GM18951 (cell line): ENCODE results near the gene ZNF536.

ENCODE experiments used
- POLR2A ChIP-seq: IDR thresholded peaks from 4 replicates; pipeline ENCODE4 v1.6.1; 2011; ENCODE audit warnings: mild to moderate bottlenecking; ENCODE audit not compliant: insufficient read length, insufficient read depth; ENCODE audit errors: extremely low read depth
- in situ Hi-C: fragments of 300-500 bp; cut with MboI; formaldehyde crosslinking; loops from one replicate; pipeline ENCODE4 v1.12.0; 2022; ENCODE audit warnings: low sequenced_read_pairs, mixed read lengths, inconsistent platforms; ENCODE audit not compliant: unreplicated experiment

The ZNF536 gene

DNA sequence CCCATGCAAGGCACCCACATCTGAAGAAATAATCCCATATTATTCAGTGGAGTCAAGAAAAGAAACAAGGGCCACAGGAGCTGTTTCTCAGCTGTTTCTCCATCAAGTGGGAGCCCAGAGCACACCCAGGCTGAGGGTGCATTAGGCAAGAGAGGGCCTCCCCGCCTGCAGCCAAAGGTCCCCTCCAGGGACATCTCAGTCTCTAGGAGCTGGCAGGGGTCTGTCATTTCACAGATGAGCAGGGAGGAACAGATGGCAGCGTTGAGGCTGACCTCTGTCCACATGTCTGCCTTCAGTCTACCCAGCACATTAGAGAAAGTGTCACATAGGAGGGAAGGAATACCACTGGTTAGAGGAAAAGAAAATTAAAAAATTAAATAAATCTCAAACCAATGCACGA lies 157.7 kb downstream of the ZNF536 start:
- TF ChIP-seq POLR2A: no peak
- in situ Hi-C loops: no loop called here

DNA sequence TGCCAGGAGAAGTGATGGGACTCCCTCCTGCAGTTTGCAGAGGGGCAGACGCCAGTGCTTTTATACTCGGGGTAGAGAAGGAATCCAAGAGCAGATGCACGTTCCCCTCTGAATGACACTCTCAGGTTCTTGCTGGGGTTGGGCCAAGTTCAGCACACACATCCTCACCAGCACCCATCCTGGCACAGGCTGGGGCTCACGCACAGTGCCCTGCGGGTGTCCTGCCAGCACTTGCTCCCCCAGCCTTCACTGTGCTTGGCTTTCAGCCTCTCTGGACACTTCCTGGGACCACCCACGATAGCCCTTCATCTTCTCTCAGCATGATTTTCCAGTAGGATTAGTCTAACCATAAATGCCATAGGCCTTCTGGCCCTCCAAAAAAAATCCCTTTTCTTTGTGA lies 158.6 kb downstream of the ZNF536 start:
- no peak for TF ChIP-seq POLR2A
- in situ Hi-C loops: no loop called here

- in situ Hi-C loops: no loop called here
- TF ChIP-seq POLR2A: no peak
These were observed 162.8 kb downstream of the ZNF536 start for GRCh38 chr19:30535011-30535410.

- in situ Hi-C loops: no loop called here
- TF ChIP-seq POLR2A: no peak
These were observed 164.8 kb downstream of the ZNF536 start for GRCh38 chr19:30536975-30537374.

GRCh38 chr19:30539315-30539714 lies 167.1 kb downstream of the ZNF536 start:
- in situ Hi-C loops: no loop called here
- no peak for TF ChIP-seq POLR2A

GRCh38 chr19:30539981-30540380 lies 167.8 kb downstream of the ZNF536 start:
- TF ChIP-seq POLR2A: no peak
- in situ Hi-C loops: no loop called here

GRCh38 chr19:30540761-30541160 lies 168.6 kb downstream of the ZNF536 start:
- TF ChIP-seq POLR2A: no peak

DNA sequence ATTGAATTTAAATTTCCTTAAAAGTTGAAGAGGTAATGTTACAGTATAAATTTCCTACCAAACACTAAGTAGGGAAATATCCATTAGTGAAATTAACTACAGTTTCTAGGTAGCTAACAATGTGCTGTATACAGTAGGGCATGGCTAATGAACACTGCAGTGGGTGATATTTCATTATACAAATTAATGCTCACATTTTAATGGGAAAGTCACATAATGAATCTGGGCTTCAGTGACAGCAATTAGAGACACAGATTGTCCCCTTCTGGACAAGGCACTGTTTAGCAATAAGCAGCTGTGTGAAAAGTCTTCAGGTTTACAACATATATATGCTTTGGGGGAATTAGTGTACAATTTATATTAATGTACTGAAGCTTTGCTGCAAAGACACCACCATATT lies 169.4 kb downstream of the ZNF536 start:
- in situ Hi-C loops: no loop called here
- no peak for TF ChIP-seq POLR2A

More at GRCh38 chr19:30540761-30541160, 168.6 kb downstream of the ZNF536 start:
- in situ Hi-C loops: no loop called here

DNA sequence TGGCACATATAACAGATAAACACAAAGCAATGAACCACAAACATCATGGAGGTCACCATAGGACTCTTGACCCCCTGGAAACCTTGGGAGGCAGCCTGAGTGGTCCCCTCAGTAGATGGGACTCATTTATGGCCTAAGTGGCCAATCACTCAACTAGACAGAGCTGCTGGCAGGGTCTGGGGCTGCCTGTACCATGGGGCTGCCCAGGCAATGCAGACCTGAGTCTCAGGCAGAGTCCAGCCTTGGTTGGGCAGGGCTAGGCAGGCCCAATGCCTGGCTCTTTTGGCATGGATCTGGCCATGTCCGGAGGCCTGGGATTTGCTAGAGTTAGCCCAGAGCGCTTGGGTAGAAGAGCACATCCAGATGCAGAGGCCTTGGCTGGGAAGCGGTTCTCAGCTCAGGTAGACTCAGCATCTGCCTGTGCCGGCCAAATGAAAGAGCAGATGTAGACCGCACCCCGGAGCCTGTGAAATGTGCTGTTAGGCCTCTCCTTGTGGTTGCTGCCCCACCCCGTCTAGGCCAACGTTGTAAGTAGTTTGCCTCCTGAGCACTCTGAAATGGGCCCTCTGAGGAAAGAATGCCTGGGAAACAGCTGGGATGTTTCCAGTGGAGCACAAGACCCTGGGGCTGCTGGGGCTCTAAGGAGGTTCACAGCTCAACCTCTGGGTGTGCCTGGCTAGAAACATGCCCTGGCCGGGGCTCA lies 171.2 kb downstream of the ZNF536 start:
- in situ Hi-C loops: no loop called here
- no peak for TF ChIP-seq POLR2A

- in situ Hi-C loops: no loop called here
- no peak for TF ChIP-seq POLR2A
These were observed 173.6 kb downstream of the ZNF536 start for GRCh38 chr19:30545752-30546151.

GRCh38 chr19:30546332-30546731 lies 174.1 kb downstream of the ZNF536 start:
- in situ Hi-C loops: no loop called here
- no peak for TF ChIP-seq POLR2A

DNA sequence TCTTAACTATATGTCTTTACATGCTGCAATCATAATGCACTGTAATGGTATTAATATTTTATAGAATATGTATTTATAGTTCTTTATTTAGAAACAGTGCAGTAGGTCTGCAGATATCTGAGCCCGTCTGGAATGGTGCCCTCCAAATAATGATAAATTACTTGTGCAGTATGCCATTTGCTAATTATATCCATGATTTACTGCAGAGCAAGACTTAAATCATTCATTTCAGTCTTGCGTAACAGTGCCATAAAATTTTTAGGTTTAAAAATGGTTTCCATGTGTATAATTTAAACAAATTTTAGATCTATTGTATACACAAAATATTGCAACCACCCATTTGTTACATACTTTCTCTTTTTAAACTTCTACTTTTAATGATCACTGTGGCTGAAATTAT lies 175.1 kb downstream of the ZNF536 start:
- in situ Hi-C loops: no loop called here

DNA sequence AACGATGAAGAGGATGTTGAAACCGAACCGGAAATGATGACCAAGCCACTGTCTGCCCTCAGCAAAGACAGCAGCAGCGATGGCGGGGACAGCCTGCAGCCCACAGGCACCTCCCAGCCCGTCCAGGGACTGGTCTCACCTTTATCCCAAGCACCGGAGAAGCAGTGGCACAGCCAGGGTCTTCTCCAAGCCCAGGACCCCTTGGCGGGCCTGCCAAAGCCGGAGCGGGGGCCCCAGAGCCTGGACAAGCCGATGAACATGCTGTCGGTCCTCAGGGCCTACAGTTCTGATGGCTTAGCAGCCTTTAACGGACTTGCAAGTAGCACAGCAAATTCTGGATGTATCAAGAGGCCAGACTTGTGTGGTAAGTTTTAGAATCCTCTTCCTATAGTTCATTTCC lies 177.0 kb downstream of the ZNF536 start:
- in situ Hi-C loops: no loop called here
- TF ChIP-seq POLR2A: no peak

More for the DNA sequence above, 175.1 kb downstream of the ZNF536 start:
- no peak for TF ChIP-seq POLR2A

GRCh38 chr19:30551271-30551670 lies 179.1 kb downstream of the ZNF536 start:
- in situ Hi-C loops: no loop called here
- no peak for TF ChIP-seq POLR2A

DNA sequence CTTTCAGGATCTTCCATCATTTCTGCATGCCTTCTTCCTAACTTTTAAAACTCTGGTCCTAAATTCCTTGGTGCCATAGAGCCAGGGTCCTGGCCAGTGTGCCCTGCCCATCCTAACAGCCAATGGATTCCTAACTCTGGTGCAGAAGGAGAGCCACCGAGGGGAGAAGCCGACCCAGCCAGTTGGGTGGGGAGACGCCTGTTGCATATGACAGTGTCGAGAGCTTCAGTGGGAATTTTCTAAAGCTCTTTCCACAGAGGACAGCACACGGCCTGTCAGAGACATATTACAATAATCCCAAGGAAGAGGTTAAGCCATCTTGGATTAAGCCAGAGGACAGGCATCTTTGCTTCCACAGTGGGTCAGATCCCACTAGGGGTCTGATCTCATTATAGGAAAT lies 180.4 kb downstream of the ZNF536 start:
- no peak for TF ChIP-seq POLR2A
- in situ Hi-C loops: no loop called here
